HG03175 (cell line): ENCODE measurements around the gene SORCS1.
"Not testable (repeated sequence)": the region's sequence is repeated elsewhere in the genome, so short reads cannot be mapped to it uniquely, and the experiment has no call there.

ENCODE experiments used
- ATAC-seq: cut with Tn5 transposase; IDR thresholded peaks from one replicate; pipeline ENCODE4 v1.9.1; 2021; ENCODE audit warnings: mild to moderate bottlenecking, moderate library complexity; ENCODE audit not compliant: unreplicated experiment

Gene SORCS1

GRCh38 chr10:106955133-106955532 is 209.4 kb downstream of the SORCS1 start:
- ATAC-seq, result no peak

DNA sequence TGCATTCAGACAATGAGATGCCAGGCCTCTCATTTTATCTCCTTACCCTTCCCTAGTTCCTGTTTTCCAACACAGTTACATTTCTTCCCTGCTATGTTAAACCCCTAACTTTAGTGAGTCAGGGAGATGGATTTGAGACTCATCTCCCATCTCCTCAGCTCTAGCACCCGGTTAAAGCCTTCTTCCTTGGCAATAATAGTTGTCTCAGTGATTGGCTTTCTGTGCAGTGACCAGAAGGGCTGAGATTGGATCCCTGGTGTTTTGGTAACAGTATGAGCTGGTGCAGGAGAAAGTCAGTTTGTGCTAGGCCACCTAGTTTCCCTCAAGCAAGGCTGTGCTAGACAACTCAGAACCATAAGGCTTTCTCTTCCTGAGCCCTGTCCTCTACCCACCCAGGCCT is 212.5 kb downstream of the SORCS1 start:
- no peak for ATAC-seq

GRCh38 chr10:106949680-106950478 is 214.6 kb downstream of the SORCS1 start:
- no peak for ATAC-seq

GRCh38 chr10:106947643-106948042 is 216.9 kb downstream of the SORCS1 start:
- ATAC-seq, result peak; percentile 49

DNA sequence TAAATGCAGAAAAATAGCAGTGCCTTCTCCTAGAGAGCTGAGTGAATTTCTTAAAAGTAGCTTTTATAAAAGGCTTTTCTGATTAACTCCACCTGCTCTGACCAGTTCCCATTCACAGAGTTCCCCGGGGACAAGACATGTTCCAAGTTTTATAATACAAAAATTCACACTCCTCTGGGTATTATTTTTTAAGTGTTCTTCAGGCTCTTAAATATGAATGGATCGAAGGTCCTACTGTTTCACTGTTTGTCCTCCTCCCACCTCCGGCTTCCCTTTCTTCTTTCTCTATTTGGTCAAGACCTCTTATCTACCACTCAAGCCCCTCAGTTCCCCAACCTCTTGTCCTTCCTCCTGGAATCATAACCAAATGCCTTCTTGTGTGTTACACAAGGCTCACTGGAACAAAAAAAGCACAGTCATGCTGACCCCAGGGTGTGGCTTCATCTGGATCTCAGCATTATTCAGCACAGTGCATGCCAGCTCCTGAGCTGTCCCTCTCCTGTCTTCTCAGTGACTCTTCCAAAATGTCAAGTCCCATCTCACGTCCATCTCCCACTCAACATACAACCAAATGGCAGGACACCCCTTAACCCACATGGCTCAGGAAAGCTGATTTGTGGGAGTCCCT is 222.4 kb downstream of the SORCS1 start:
- ATAC-seq, result no peak

DNA sequence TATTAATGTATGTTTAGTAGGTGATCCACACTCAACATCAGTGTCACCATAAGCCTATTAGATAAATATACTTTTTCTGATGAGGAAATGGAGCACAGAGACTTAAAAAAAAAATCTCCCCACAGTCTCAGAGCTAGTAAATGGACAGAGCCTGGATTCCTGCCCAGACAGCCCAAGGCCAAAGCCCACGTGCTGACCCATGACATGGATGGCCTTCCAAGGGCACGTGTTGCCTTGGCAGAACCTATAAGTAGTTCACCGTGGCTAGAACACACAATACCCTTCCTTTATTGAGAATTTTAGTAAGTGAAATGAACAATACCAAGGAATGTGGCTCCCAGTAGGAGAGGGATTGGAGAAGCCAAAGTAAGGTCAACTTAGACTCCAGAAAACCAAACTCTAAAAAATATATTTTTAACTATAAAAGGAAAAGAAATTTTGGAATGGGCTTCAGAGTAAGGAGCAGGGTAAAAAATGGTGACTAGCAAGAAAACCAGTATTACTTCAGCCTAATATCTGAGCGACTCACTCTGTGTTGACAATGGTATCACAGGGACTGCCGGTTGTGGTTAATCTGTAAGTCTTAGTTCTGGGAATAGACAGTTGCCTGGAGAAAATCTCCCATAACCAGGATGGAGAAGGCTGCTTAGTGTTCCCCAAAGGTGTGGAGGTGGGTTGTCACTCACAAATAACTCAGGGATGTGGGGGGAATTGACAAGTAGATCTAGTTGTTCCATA is 223.0 kb downstream of the SORCS1 start:
- ATAC-seq, result no peak

DNA sequence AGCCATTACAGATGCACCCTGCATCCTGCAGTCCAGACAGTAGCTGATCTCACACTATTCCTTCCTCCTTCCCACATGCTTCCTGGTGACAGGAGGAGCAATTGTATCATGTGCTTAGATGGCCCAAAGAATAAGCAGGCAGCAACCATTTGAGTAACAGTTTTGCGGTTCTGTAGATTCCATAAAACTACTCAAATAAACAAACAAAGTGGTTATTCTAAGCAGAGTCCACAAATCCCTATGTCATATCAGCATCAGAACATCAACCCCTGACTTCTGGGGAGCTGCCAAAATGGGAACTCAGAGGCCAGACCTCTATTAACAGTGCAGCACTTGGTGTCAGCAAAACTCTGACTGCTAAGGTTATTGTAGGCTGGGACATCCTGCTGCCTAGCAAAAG is 226.0 kb downstream of the SORCS1 start:
- no peak for ATAC-seq

DNA sequence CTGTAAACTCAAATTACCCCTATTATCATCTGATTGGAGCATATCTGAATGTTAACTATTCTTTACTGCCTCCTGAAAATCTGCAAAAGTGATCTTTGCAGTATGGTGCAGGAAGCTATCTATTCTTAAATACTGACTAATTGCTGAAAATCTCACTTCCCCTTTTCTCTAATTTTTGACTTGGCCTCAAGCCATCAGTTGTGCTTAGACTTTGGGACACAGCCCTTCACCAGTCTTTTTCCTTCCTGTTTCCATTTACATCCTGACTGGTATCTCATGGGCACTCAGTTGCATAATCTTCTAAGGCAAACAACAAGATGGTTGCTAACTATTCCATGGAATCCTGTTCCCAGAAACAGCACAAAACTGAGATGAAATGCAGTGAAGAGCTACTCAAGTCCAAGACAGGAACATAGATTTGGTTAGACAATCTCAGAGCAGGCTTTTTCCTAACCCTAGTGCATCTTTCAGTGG is 228.5 kb downstream of the SORCS1 start:
- peak; percentile 68 for ATAC-seq

- no peak for ATAC-seq
Measured at GRCh38 chr10:106931853-106932249, 232.7 kb downstream of the SORCS1 start.

DNA sequence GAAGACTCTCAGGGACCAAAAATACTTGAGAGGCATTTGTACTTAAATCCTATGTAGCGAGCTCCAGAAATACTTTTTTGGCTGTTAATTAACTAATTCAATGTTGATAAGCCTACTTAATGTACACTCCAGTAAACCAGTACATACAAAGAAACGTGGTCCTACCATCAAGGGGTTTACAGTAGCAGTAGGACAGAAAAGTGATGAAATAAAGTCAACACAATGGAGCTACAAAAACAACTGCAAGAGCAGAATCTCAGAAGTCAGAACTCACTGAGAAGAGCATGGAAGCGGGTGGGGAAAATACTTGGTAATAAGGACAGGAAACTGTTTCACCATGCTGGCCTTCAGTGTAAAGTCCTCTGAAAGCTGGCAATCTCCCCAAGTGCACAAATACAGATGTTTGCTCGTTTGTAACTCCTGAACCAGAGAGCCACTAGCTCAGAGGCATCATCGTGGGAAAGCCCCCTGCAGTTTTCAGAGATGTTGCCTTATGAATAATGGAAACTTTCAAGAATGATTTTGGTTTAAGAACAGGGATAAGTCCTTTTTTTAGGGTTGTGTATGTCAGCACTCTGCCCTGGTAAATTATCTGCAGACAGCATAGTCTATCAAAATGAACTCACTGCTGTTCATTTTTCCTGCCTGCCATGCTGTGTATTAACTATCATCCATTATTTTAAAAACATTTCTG is 233.2 kb downstream of the SORCS1 start:
- ATAC-seq, result peak; percentile 58

- no peak for ATAC-seq
Measured at GRCh38 chr10:106930751-106931150, 233.8 kb downstream of the SORCS1 start.

DNA sequence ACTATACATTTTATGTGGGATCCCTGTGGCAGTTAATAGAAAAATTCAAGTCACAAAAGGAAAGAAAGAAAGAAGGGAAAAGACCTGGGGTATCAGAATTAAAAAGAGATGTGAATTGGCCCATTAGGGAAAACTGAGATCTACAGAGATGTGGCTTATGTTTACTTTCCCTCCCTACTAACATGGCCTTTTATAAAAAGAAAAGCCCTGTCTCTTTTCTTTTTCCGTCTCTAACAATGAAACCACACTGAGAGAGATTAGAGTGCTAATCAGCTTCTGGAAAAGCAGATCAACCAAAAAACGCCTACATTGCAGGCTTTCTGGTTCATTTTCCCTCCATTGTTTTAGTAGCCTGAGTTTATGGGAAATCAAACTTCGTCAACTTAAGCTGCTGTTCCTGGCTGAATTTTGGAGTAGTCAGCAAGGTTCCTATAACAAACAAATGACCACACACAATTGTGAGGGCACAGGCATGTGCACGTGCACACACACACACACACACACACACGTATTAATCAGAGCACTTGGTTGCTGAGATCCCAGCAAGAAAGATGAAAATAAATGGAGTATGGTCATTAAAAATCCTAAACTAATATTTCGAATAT is 235.1 kb downstream of the SORCS1 start:
- ATAC-seq, result no peak

DNA sequence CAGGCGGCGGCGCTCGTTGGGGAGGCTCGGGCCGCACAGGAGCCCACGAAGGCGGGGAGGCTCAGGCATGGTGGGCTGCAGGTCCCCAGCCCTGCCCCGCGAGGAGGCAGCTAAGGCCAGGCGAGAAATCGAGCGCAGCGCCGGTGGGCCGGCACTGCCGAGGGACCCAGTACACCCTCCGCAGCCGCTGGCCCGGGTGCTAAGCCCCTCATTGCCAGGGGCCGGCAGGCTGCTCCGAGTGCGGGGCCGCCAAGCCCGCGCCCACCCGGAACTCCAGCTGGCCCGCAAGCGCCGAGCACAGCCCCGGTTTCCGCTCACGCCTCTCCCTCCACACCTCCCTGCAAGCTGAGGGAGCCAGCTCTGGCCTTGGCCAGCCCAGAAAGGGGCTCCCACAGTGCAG is 236.4 kb downstream of the SORCS1 start:
- not testable (repeated sequence) for ATAC-seq

GRCh38 chr10:106925191-106925590 is 239.3 kb downstream of the SORCS1 start:
- no peak for ATAC-seq

DNA sequence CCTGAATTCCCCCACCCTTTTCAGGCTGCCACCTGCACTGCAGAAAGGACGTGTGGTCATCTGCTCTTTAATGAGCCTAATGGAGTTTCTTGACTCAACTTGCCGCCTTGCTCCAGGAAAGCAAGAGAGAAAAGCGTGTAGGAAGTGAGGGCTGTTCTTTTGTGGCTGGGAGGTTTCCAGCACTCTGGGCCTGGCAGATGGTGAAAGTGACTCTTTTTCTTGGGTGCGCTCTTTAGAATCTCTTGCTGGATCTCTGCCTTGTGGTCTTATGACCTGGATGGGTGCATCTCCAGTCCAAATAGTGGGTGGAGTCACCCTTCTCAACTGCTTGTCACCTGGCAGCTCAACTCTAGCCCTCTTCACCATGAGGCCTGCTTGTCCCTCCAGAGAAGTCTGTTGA is 244.0 kb downstream of the SORCS1 start:
- no peak for ATAC-seq

DNA sequence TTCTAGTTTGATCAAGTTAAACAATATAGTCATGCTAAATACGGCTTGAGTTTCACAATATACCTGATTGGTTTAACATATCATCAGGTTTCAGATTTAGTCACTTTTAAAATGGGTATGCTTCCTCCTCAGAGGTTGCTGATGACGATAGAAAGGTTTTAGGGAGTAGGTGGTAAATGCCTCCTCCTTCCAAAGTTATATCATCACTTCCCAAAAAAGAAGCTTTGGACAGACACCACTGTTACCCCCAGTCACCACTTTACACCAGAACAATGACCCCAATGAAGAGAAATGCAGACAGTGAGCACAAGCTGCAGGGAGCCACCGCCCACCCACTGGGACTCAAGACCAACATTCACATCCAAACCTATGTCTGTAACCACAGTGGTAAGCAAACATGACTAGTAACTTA is 244.6 kb downstream of the SORCS1 start:
- ATAC-seq, result peak; percentile 72

DNA sequence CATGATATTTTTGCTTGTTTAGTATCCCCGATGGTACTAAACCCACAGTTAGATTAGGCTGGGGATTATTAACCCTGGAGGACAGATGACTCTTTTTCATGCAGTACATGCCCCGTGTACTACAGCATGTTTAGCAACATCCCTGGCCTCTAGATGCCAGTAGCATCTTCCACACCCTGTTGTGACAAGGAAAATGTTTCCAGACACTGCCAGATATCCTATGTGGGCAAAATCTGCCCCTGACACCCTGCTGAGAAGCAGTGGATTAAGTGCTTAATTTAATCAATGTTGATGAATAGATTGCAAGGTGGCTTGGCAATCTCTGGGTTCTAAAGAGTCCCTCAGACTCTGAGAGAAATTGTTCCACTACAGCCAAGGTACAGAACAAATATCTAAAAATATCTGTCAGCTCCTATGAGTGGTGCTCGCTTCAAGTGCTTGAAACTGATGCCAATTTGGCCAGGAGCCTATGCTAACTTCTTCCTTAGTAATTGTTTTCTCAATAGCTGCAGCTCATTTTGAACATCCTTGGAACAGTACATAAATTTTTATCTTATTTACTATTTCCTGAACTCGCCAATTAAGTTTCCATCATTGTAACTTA is 247.0 kb downstream of the SORCS1 start:
- ATAC-seq, result no peak

DNA sequence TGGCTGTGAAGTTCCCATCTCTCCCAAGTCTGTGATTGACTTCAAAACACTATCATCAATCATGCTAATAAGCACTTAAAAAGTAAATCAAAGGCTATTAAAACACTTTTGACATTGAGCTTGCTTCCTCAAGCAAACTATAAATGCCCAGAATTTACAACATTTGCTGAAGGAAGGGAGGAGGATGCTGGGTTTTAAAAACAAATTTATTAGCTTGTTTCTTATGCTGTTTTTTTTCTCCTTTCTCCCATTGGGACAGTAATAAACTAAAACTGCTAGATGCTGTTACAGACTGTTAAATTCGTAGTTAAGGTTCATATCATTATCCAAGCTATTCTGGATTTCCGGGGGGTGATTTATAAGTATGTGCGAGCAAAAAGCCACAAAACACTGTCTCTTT is 250.5 kb downstream of the SORCS1 start:
- ATAC-seq, result no peak

GRCh38 chr10:106913348-106913747 is 251.2 kb downstream of the SORCS1 start:
- no peak for ATAC-seq

GRCh38 chr10:106911096-106911495 is 253.4 kb downstream of the SORCS1 start:
- ATAC-seq, result no peak
